Muscle of leg (tissue), 11 donors: ENCODE measurements around the gene INTS6L. TPM values are rescaled to one million over a fixed set of nuclear protein-coding genes. Genes with fewer than 3 reads are reported as not detected.
A peak's percentile ranks its signal among the peaks of the same experiment; 100 is the strongest.

ENCODE experiments used
- DNase-seq: peaks from one replicate; pipeline ENCODE4 v3.0.0; 2013
- H3K27ac ChIP-seq: one replicate; pipeline ENCODE4 v1.5.1; 2013; ENCODE audit warnings: mild to moderate bottlenecking, low read length, control low read depth
- H3K27me3 ChIP-seq: one replicate; pipeline ENCODE4 v1.6.1; 2013; ENCODE audit warnings: low read length; ENCODE audit not compliant: control insufficient read depth, insufficient read depth
- H3K36me3 ChIP-seq: one replicate; pipeline ENCODE4 v1.6.1; 2013; ENCODE audit warnings: low read length; ENCODE audit not compliant: control insufficient read depth, insufficient read depth
- H3K4me1 ChIP-seq: one replicate; pipeline ENCODE4 v1.6.1; 2013; ENCODE audit warnings: low read length; ENCODE audit not compliant: control insufficient read depth, insufficient read depth
- H3K4me3 ChIP-seq: one replicate; pipeline ENCODE4 v1.5.1; 2013; ENCODE audit warnings: low read length, control low read depth
- H3K9me3 ChIP-seq: replicated peaks from 2 replicates; pipeline ENCODE4 v1.6.1; 2013; ENCODE audit warnings: low read depth, low read length; ENCODE audit not compliant: control insufficient read depth
- WGBS: methylation state at CpG from one replicate; pipeline ENCODE4 v1.1.5; 2013; ENCODE audit warnings: missing lambda C conversion rate; ENCODE audit not compliant: insufficient coverage; 5-methylcytosine and 5-hydroxymethylcytosine counted together
- polyA plus RNA-seq, 8 donors: library from polyadenylated mRNA; unstranded; fragments of 120-200 nt; gene quantifications; one replicate each; pipeline versions ENCODE4 v1.2.1 to v1.2.3, GENCODE V29; 2013; ENCODE audit warnings: inconsistent platforms in 1 of 8, low replicate concordance in 1 of 8; ENCODE audit not compliant: insufficient read length in 8 of 8, insufficient read depth in 1 of 8
- total RNA-seq: library from RNA; stranded (reverse); fragments of 120-200 nt; gene quantifications from one replicate; pipeline ENCODE4 v1.2.4, GENCODE V29; 2013

INTS6L gene
- total and polyA plus RNA-seq, 9 donors = 7.6 to 16.1 (median 11.3) TPM

GRCh38 chrX:135521405-135522131 lies 1.1 kb downstream of the INTS6L start:
- Histone ChIP-seq H3K27me3 (peaks cover 3% of the 10 kb centered on the region), H3K9me3 (no peaks in the 10 kb centered on the region), H3K4me1 (no peaks in the 10 kb centered on the region), H3K27ac (peak overlapping the region; percentile 96), H3K4me3 (peak overlapping the region; percentile 67), H3K36me3 (no peaks in the 10 kb centered on the region)
- peak; percentile 96 for DNase-seq
- WGBS = 31% methylated on average over 72 of the region's 73 CpGs

- 17% methylated on average over 3 of the region's 9 CpGs for WGBS
- DNase-seq = no peak
- Histone ChIP-seq H3K36me3 (no peaks in the 10 kb centered on the region), H3K9me3 (no peaks in the 10 kb centered on the region), H3K4me3 (peak overlapping the region; percentile 61), H3K27ac (peak overlapping the region; percentile 94), H3K4me1 (no peaks in the 10 kb centered on the region), H3K27me3 (peaks cover 3% of the 10 kb centered on the region)
These were observed 1.7 kb downstream of the INTS6L start for GRCh38 chrX:135522132-135522530.

- Histone ChIP-seq H3K27me3 (peaks cover 2% of the 10 kb centered on the region), H3K27ac (peak overlapping the region; percentile 94), H3K9me3 (no peaks in the 10 kb centered on the region), H3K4me3 (no peak overlapping the region), H3K4me1 (no peaks in the 10 kb centered on the region), H3K36me3 (no peaks in the 10 kb centered on the region)
- peak; percentile 14 for DNase-seq
- WGBS = 87% methylated on average over 11 of the region's 20 CpGs
These were observed 2.6 kb downstream of the INTS6L start for GRCh38 chrX:135522878-135523693.

- H3K9me3 ChIP-seq = no peaks in the 10 kb centered on the region
- H3K4me1 ChIP-seq = no peaks in the 10 kb centered on the region
- H3K27me3 ChIP-seq = peaks cover 2% of the 10 kb centered on the region
- H3K27ac ChIP-seq = no peak overlapping the region
- WGBS = no CpG with 5 or more reads among the region's 5 CpGs
- H3K36me3 ChIP-seq = no peaks in the 10 kb centered on the region
- H3K4me3 ChIP-seq = no peak overlapping the region
- no peak for DNase-seq
These were observed 7.8 kb downstream of the INTS6L start for GRCh38 chrX:135528254-135528653.

GRCh38 chrX:135528756-135529155 lies 8.3 kb downstream of the INTS6L start:
- H3K4me3 ChIP-seq = no peak overlapping the region
- no peaks in the 10 kb centered on the region for H3K4me1 ChIP-seq
- H3K36me3 ChIP-seq = no peaks in the 10 kb centered on the region
- peaks cover 2% of the 10 kb centered on the region for H3K27me3 ChIP-seq
- H3K27ac ChIP-seq = no peak overlapping the region
- H3K9me3 ChIP-seq = no peaks in the 10 kb centered on the region
- DNase-seq = no peak
- no CpG with 5 or more reads among the region's 3 CpGs for WGBS

GRCh38 chrX:135530097-135530496 lies 9.6 kb downstream of the INTS6L start:
- H3K9me3 ChIP-seq = no peaks in the 10 kb centered on the region
- H3K4me3 ChIP-seq = no peak overlapping the region
- DNase-seq = no peak
- peaks cover 2% of the 10 kb centered on the region for H3K27me3 ChIP-seq
- WGBS = no CpG with 5 or more reads among the region's 1 CpG
- H3K4me1 ChIP-seq = no peaks in the 10 kb centered on the region
- H3K27ac ChIP-seq = no peak overlapping the region
- H3K36me3 ChIP-seq = no peaks in the 10 kb centered on the region

- peaks cover 4% of the 10 kb centered on the region for H3K27me3 ChIP-seq
- no peaks in the 10 kb centered on the region for H3K4me1 ChIP-seq
- no CpG with 5 or more reads among the region's 1 CpG for WGBS
- H3K9me3 ChIP-seq = no peaks in the 10 kb centered on the region
- H3K27ac ChIP-seq = no peak overlapping the region
- no peak overlapping the region for H3K4me3 ChIP-seq
- no peak for DNase-seq
- H3K36me3 ChIP-seq = no peaks in the 10 kb centered on the region
These were observed 11.4 kb downstream of the INTS6L start for GRCh38 chrX:135531813-135532212.

- Histone ChIP-seq H3K27me3 (peaks cover 3% of the 10 kb centered on the region), H3K4me1 (no peaks in the 10 kb centered on the region), H3K36me3 (no peaks in the 10 kb centered on the region), H3K27ac (peak overlapping the region; percentile 43), H3K4me3 (no peak overlapping the region), H3K9me3 (no peaks in the 10 kb centered on the region)
- WGBS = no CpG with 5 or more reads among the region's 1 CpG
- peak; percentile 60 for DNase-seq
These were observed 14.8 kb downstream of the INTS6L start for GRCh38 chrX:135535077-135535940.

GRCh38 chrX:135536877-135537276 lies 16.4 kb downstream of the INTS6L start:
- no peak for DNase-seq
- H3K9me3 ChIP-seq = no peaks in the 10 kb centered on the region
- no peak overlapping the region for H3K27ac ChIP-seq
- peaks cover 3% of the 10 kb centered on the region for H3K27me3 ChIP-seq
- H3K4me1 ChIP-seq = no peaks in the 10 kb centered on the region
- no peak overlapping the region for H3K4me3 ChIP-seq
- H3K36me3 ChIP-seq = no peaks in the 10 kb centered on the region

- Histone ChIP-seq H3K27ac (no peak overlapping the region), H3K36me3 (no peaks in the 10 kb centered on the region), H3K4me1 (no peaks in the 10 kb centered on the region), H3K9me3 (no peaks in the 10 kb centered on the region), H3K4me3 (no peak overlapping the region), H3K27me3 (peaks cover 7% of the 10 kb centered on the region)
- no CpG with 5 or more reads among the region's 1 CpG for WGBS
- DNase-seq = no peak
These were observed 20.9 kb downstream of the INTS6L start for GRCh38 chrX:135541351-135541750.
